Left ventricle myocardium inferior (tissue), 1 donor: ENCODE data around the gene TBC1D9. TPM values are rescaled to one million over a fixed set of nuclear protein-coding genes. Genes with fewer than 3 reads are reported as not detected.

Experiments
- DNase-seq: peaks from one replicate; pipeline ENCODE4 v3.0.0-alpha.2; 2020
- H3K27ac ChIP-seq: fragments of 200-600 bp; replicated peaks from 2 replicates; pipeline ENCODE4 v1.8.0; 2021
- H3K27me3 ChIP-seq: fragments of 200-600 bp; 2 replicates; pipeline ENCODE4 v1.8.0; 2021; ENCODE audit warnings: low read depth
- H3K36me3 ChIP-seq: fragments of 200-600 bp; 2 replicates; pipeline ENCODE4 v1.8.0; 2021
- H3K4me1 ChIP-seq: fragments of 200-600 bp; 2 replicates; pipeline ENCODE4 v1.8.0; 2021
- H3K4me3 ChIP-seq: fragments of 200-600 bp; 2 replicates; pipeline ENCODE4 v1.8.0; 2021; ENCODE audit warnings: mild to moderate bottlenecking, moderate library complexity
- H3K9me3 ChIP-seq: fragments of 200-600 bp; replicated peaks from 2 replicates; pipeline ENCODE4 v1.8.0; 2021
- intact Hi-C: fragments of 100-400 bp; cut with micrococcal nuclease; formaldehyde crosslinking; loops from one replicate; pipeline ENCODE4 v1.11.0; 2022
- total RNA-seq: library from RNA; stranded (reverse); fragmentation: NEBNext Ultra II Directional; extraction: Animal tissue kit (Norgen Biotek cat#: 25700); gene quantifications from one replicate; pipeline ENCODE4 v1.2.1, GENCODE V29; 2021
- TF ChIP-seq, protein P1 (sequence below): fragments of 200-600 bp; IDR thresholded peaks from 2 replicates; pipeline ENCODE4 v1.8.0; 2021; ENCODE audit warnings: antibody characterized with exemption, mild to moderate bottlenecking, borderline replicate concordance
- donor health status: DM: no; HTN: yes; CAD: no; lungs with severe emphysema.

TBC1D9 gene
- total RNA-seq, 1 donor from 2014 or later = 11.4 TPM

DNA sequence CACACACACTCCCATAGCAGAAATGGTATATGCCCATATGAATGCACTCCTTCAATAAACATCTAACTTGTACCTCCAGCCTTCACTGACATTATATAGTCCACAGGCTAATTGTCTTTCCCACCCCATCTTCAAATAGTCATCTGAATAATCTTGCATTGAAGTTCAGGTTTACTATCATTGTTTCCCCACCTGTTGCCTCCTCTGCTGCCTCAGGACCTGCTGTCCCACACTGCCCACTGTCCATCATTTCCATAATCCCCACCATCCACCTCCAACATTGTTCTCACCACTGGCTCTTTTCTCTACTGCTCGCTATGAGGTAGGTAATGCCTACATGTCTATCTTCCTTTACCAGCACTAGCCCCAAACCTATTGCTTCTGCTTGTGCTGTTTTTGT, 66.1 kb downstream of the TBC1D9 start:
- intact Hi-C loops = no loop called here
- peak overlapping the region; percentile 83 for H3K27ac ChIP-seq
- peaks cover 10% of the 10 kb centered on the region for H3K36me3 ChIP-seq
- no peak overlapping the region for H3K4me3 ChIP-seq
- no peaks in the 10 kb centered on the region for H3K27me3 ChIP-seq
- DNase-seq = no peak
- TF ChIP-seq, protein P1, sequence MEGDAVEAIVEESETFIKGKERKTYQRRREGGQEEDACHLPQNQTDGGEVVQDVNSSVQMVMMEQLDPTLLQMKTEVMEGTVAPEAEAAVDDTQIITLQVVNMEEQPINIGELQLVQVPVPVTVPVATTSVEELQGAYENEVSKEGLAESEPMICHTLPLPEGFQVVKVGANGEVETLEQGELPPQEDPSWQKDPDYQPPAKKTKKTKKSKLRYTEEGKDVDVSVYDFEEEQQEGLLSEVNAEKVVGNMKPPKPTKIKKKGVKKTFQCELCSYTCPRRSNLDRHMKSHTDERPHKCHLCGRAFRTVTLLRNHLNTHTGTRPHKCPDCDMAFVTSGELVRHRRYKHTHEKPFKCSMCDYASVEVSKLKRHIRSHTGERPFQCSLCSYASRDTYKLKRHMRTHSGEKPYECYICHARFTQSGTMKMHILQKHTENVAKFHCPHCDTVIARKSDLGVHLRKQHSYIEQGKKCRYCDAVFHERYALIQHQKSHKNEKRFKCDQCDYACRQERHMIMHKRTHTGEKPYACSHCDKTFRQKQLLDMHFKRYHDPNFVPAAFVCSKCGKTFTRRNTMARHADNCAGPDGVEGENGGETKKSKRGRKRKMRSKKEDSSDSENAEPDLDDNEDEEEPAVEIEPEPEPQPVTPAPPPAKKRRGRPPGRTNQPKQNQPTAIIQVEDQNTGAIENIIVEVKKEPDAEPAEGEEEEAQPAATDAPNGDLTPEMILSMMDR = no peak
- H3K4me1 ChIP-seq = peaks cover 67% of the 10 kb centered on the region
- H3K9me3 ChIP-seq = no peaks in the 10 kb centered on the region

GRCh38 chr4:140689623-140690022, 66.6 kb downstream of the TBC1D9 start:
- H3K4me3 ChIP-seq = no peak overlapping the region
- peak overlapping the region; percentile 83 for H3K27ac ChIP-seq
- H3K4me1 ChIP-seq = peaks cover 63% of the 10 kb centered on the region
- intact Hi-C loops = no loop called here
- DNase-seq = no peak
- TF ChIP-seq, protein P1 = no peak
- no peaks in the 10 kb centered on the region for H3K9me3 ChIP-seq
- no peaks in the 10 kb centered on the region for H3K27me3 ChIP-seq
- H3K36me3 ChIP-seq = peaks cover 14% of the 10 kb centered on the region

DNA sequence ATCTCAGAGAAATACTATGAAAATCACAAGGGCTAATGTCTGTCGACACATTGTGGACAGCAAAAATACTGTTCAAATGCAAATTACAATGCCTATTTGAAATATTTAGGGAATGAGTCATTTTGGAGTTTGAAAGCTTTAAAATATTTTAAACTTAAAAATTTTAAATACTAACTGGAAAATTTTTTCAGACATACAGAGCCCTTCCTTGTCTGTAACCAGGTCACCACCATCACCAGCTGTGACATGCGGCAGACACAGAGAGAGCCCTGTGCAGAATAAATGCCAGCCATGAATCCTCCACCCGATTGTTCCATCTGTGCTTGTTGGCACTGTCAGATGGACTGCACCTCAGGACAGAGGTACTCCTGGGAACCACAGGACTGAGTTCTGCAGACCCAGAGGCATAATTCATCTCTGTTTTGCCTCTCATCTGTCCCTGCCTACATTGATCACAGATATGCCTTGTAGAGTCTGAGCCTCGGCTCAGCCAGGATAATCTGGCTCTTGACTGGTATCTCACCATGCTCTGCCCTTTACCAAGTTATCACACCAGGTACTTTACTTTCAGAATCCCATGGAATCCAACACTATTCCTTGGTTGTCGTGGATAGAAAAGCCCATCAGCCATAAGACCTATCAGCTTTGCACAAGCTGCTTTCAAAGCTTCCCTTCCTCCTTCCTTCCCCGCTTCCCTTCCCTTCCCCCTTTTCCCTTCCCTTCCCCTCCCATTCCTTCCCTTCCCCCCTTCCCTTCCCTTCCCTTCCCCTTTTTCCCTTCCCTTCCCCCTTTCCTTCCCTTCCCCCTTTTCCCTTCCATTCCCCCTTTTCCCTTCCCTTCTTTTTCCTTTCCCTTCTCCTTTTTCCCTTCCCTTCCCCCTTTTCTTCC, 67.2 kb downstream of the TBC1D9 start:
- intact Hi-C loops = no loop called here
- TF ChIP-seq, protein P1 = no peak
- Histone ChIP-seq H3K4me3 (no peak overlapping the region), H3K36me3 (peaks cover 21% of the 10 kb centered on the region), H3K27me3 (no peaks in the 10 kb centered on the region), H3K27ac (peak overlapping the region; percentile 34), H3K4me1 (peaks cover 59% of the 10 kb centered on the region), H3K9me3 (no peaks in the 10 kb centered on the region)
- DNase-seq = no peak

DNA sequence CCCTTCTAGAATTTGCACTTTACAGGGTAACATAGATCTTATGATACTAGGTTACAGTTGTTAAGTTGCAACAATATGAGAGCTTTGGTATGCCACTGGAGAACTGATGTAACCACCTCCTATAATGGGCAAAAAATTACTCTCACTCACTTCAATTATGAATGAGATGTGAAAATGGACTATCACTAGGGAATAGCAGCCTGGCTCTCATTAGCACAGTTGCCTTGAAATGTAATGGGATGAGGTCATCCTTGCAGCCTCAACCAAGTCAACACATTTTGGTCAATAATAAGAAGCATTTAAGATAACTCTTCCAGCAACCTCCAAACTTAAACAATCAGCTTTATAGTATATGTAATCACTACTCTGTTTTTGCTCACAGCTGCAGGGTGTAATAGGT, 69.4 kb downstream of the TBC1D9 start:
- TF ChIP-seq, protein P1 = no peak
- Histone ChIP-seq H3K27ac (no peak overlapping the region), H3K27me3 (no peaks in the 10 kb centered on the region), H3K9me3 (no peaks in the 10 kb centered on the region), H3K36me3 (peaks cover 24% of the 10 kb centered on the region), H3K4me1 (peaks cover 38% of the 10 kb centered on the region), H3K4me3 (no peak overlapping the region)
- no peak for DNase-seq
- intact Hi-C loops = no loop called here

GRCh38 chr4:140684314-140684713, 71.9 kb downstream of the TBC1D9 start:
- no peaks in the 10 kb centered on the region for H3K27me3 ChIP-seq
- H3K36me3 ChIP-seq = peaks cover 27% of the 10 kb centered on the region
- peaks cover 20% of the 10 kb centered on the region for H3K4me1 ChIP-seq
- TF ChIP-seq, protein P1 = no peak
- intact Hi-C loops = no loop called here
- H3K27ac ChIP-seq = no peak overlapping the region
- no peak for DNase-seq
- no peak overlapping the region for H3K4me3 ChIP-seq
- no peaks in the 10 kb centered on the region for H3K9me3 ChIP-seq
